SK-N-SH (cell line): ENCODE results near the gene WDFY1. TPM values are rescaled to one million over a fixed set of nuclear protein-coding genes. Genes with fewer than 3 reads are reported as not detected.

Experiments
- CTCF ChIA-PET: fragments of 300-600, 350-600 bp; formaldehyde crosslinking; extraction: SDS; loops from one replicate; lab custom pipeline; 2021; lab: Yijun Ruan, JAX
- POLR2A ChIA-PET: fragments of 350-600 bp; sonication (Branson Sonifier 250); formaldehyde crosslinking; extraction: SDS; loops from one replicate; lab custom pipeline; 2020; ENCODE audit warnings: antibody characterized with exemption, inconsistent platforms; lab: Yijun Ruan, JAX
- DNase-seq: peaks from one replicate; pipeline ENCODE4 v3.0.0; 2012
- H2AFZ ChIP-seq: fragments of 200-600 bp; sonication (generic); 2 replicates; pipeline ENCODE4 v1.8.1; 2016; ENCODE audit warnings: antibody characterized with exemption, mild to moderate bottlenecking, low read depth
- H3F3A ChIP-seq: fragments of 200-600 bp; sonication (generic); replicated peaks from 2 replicates; pipeline ENCODE3; 2016; ENCODE audit warnings: antibody characterized with exemption, mild to moderate bottlenecking; ENCODE audit not compliant: insufficient read depth
- H3K27ac ChIP-seq, 2 experiments: fragments of 200-500 bp in 1 of 2; fragments of 200-600 bp in 1 of 2; sonication (Bioruptor generic) in 1 of 2; sonication (generic), shearing (Covaris generic) in 1 of 2; 2 replicates each; pipeline versions ENCODE4 v1.5.1 to v1.6.1; 2014 to 2016; ENCODE audit warnings: low read depth in 2 of 2, inconsistent platforms in 1 of 2, low read length in 1 of 2, mild to moderate bottlenecking in 1 of 2, mixed read lengths in 1 of 2
- H3K27me3 ChIP-seq: fragments of 200-600 bp; sonication (generic), shearing (Covaris generic); 2 replicates; pipeline ENCODE4 v1.6.1; 2016; ENCODE audit warnings: mixed run types; ENCODE audit not compliant: insufficient read depth
- H3K36me3 ChIP-seq, 2 experiments: fragments of 200-500 bp in 1 of 2; fragments of 200-600 bp in 1 of 2; sonication (Bioruptor generic) in 1 of 2; sonication (generic) in 1 of 2; replicated peaks in 1 of 2; 2 replicates each; pipeline versions ENCODE3 to v1.5.1; 2014 to 2016; ENCODE audit warnings: low read length in 1 of 2, mild to moderate bottlenecking in 1 of 2; ENCODE audit not compliant: insufficient read depth in 2 of 2, control insufficient read depth in 1 of 2
- H3K4me1 ChIP-seq, 2 experiments: fragments of 200-500 bp in 1 of 2; fragments of 200-600 bp in 1 of 2; sonication (Bioruptor generic) in 1 of 2; sonication (generic), shearing (Covaris generic) in 1 of 2; 2 replicates each; pipeline versions ENCODE4 v1.5.1 to v1.6.1; 2014 to 2016; ENCODE audit warnings: low read depth in 1 of 2, low read length in 1 of 2, mixed run types in 1 of 2; ENCODE audit not compliant: insufficient read depth in 2 of 2, control insufficient read depth in 1 of 2
- H3K4me2 ChIP-seq: fragments of 200-600 bp; sonication (generic), shearing (Covaris generic); 2 replicates; pipeline ENCODE4 v1.6.1; 2017; ENCODE audit warnings: mixed run types
- H3K4me3 ChIP-seq, 2 experiments: fragments of 200-500 bp in 1 of 2; fragments of 200-600 bp in 1 of 2; sonication (Bioruptor generic) in 1 of 2; sonication (generic), shearing (Covaris generic) in 1 of 2; 2 replicates each; pipeline versions ENCODE4 v1.5.1 to v1.8.1; 2014 to 2016; ENCODE audit warnings: low read depth in 2 of 2, inconsistent platforms in 1 of 2, low read length in 1 of 2, mild to moderate bottlenecking in 1 of 2, mixed read lengths in 1 of 2, moderate library complexity in 1 of 2
- H3K79me2 ChIP-seq: fragments of 200-600 bp; sonication (generic); 2 replicates; pipeline ENCODE4 v1.8.1; 2017; ENCODE audit warnings: mild to moderate bottlenecking; ENCODE audit not compliant: insufficient read depth
- H3K9ac ChIP-seq: fragments of 200-600 bp; sonication (generic); 2 replicates; pipeline ENCODE4 v1.6.1; 2017; ENCODE audit warnings: mixed run types
- H3K9me2 ChIP-seq: fragments of 200-600 bp; sonication (generic); 2 replicates; pipeline ENCODE4 v1.6.1; 2017; ENCODE audit warnings: mixed run types
- H3K9me3 ChIP-seq: fragments of 200-600 bp; sonication (generic); 2 replicates; pipeline ENCODE4 v1.6.1; 2017; ENCODE audit warnings: mixed run types, mild to moderate bottlenecking, moderate library complexity
- H4K20me1 ChIP-seq: fragments of 200-600 bp; sonication (generic); 2 replicates; pipeline ENCODE4 v1.6.1; 2017; ENCODE audit warnings: mild to moderate bottlenecking, mixed run types; ENCODE audit not compliant: insufficient read depth
- CTCF ChIP-seq: fragments of 200-600 bp; sonication (generic); IDR thresholded peaks from 2 replicates; pipeline ENCODE4 v1.6.1; 2017; ENCODE audit warnings: antibody characterized with exemption, mild to moderate bottlenecking, moderate library complexity
- EZH2phosphoT487 ChIP-seq: fragments of 200-600 bp; sonication (generic); IDR thresholded peaks from 2 replicates; pipeline ENCODE4 v1.6.1; 2017; ENCODE audit warnings: low read depth, mixed run types, mild to moderate bottlenecking, antibody characterized with exemption, moderate library complexity, borderline replicate concordance
- FOXM1 ChIP-seq: IDR thresholded peaks from 2 replicates; pipeline ENCODE4 v1.4.0; 2012; ENCODE audit warnings: low read depth, mild to moderate bottlenecking
- GABPA ChIP-seq: IDR thresholded peaks from 2 replicates; pipeline ENCODE4 v1.4.0; 2012; ENCODE audit warnings: low read depth, mild to moderate bottlenecking
- GATA2 ChIP-seq: sonication (generic); formaldehyde crosslinking; IDR thresholded peaks from 2 replicates; pipeline ENCODE4 v1.5.0; 2020; ENCODE audit warnings: mild to moderate bottlenecking, missing genetic modification reagents
- IRF3 ChIP-seq: fragments of 150-350 bp; IDR thresholded peaks from 2 replicates; pipeline ENCODE4 v1.6.1; 2016; ENCODE audit warnings: mild to moderate bottlenecking, low read depth, low read length
- MAX ChIP-seq: IDR thresholded peaks from 2 replicates; pipeline ENCODE4 v1.4.0; 2012; ENCODE audit warnings: low read depth
- MXI1 ChIP-seq: IDR thresholded peaks from 2 replicates; pipeline ENCODE4 v1.6.1; 2012; ENCODE audit warnings: mild to moderate bottlenecking, low read depth, low read length, improper control_type of control experiment
- NRF1 ChIP-seq: IDR thresholded peaks from 2 replicates; pipeline ENCODE4 v1.6.1; 2012; ENCODE audit warnings: low read depth, mild to moderate bottlenecking, low read length
- POLR2AphosphoS5 ChIP-seq: IDR thresholded peaks from 2 replicates; pipeline ENCODE4 v1.6.1; 2012; ENCODE audit warnings: low read depth, low read length
- RAD21 ChIP-seq: IDR thresholded peaks from 2 replicates; pipeline ENCODE4 v1.6.1; 2012; ENCODE audit warnings: mild to moderate bottlenecking, low read length
- RCOR1 ChIP-seq: fragments of 150-350 bp; IDR thresholded peaks from 2 replicates; pipeline ENCODE4 v1.6.1; 2017; ENCODE audit warnings: antibody characterized with exemption, low read length
- RFX5 ChIP-seq: IDR thresholded peaks from 2 replicates; pipeline ENCODE4 v1.6.1; 2012; ENCODE audit warnings: mild to moderate bottlenecking, improper control_type of control experiment, low read length
- RXRA ChIP-seq: IDR thresholded peaks from 2 replicates; pipeline ENCODE4 v1.4.0; 2012; ENCODE audit warnings: low read depth, mild to moderate bottlenecking, borderline replicate concordance
- SIN3A ChIP-seq: IDR thresholded peaks from 2 replicates; pipeline ENCODE4 v1.6.1; 2012; ENCODE audit warnings: low read depth, mild to moderate bottlenecking, low read length, moderate library complexity, borderline replicate concordance
- TAF1 ChIP-seq: IDR thresholded peaks from 2 replicates; pipeline ENCODE4 v1.6.1; 2012; ENCODE audit warnings: low read depth, mild to moderate bottlenecking, low read length, moderate library complexity, borderline replicate concordance
- TEAD4 ChIP-seq: IDR thresholded peaks from 2 replicates; pipeline ENCODE4 v1.4.0; 2012; ENCODE audit warnings: mild to moderate bottlenecking, borderline replicate concordance; ENCODE audit not compliant: insufficient read depth
- USF1 ChIP-seq: IDR thresholded peaks from 2 replicates; pipeline ENCODE4 v1.4.0; 2012; ENCODE audit warnings: low read depth, borderline replicate concordance
- YY1 ChIP-seq: IDR thresholded peaks from 2 replicates; pipeline ENCODE4 v1.4.0; 2012; ENCODE audit warnings: low read depth, mild to moderate bottlenecking
- WGBS: methylation state at CpG from one replicate; pipeline ENCODE4 v1.1.6; 2017; ENCODE audit warnings: low lambda C conversion rate; 5-methylcytosine and 5-hydroxymethylcytosine counted together
- polyA plus RNA-seq, 3 experiments: library from polyadenylated mRNA; depleted of rRNA; stranded (reverse); fragments of >200 nt; gene quantifications; 2 replicates each; pipeline ENCODE4 v1.2.3, GENCODE V29; 2012
- TF ChIP-seq, protein P1 (sequence below): IDR thresholded peaks from 2 replicates; pipeline ENCODE4 v1.4.0; 2012; ENCODE audit warnings: low read depth, borderline replicate concordance

WDFY1 gene
- polyA plus RNA-seq, 1 of the 3 experiments (the other 2 are of a cell fraction): 21.7 TPM

GRCh38 chr2:223901854-223902253 lies 43.3 kb downstream of the WDFY1 start:
- no peak overlapping the region for H2AFZ ChIP-seq
- H3K9me2 ChIP-seq: no peaks in the 10 kb centered on the region
- peaks cover 35 to 63% of the 10 kb centered on the region in 2 experiments for H3K36me3 ChIP-seq
- WGBS: 90% methylated on average over 2 of the region's 2 CpGs
- no peak for DNase-seq
- no peaks in the 10 kb centered on the region for H4K20me1 ChIP-seq
- no peaks in the 10 kb centered on the region for H3K9me3 ChIP-seq
- no peak overlapping the region for H3K4me2 ChIP-seq
- no peaks in the 10 kb centered on the region for H3K4me1 ChIP-seq
- ChIA-PET CTCF (interaction anchor here (1.1 kb wide), 1 partner anchor 92 kb away, joined by 3 read pairs; no protein-coding TSS in a partner anchor), POLR2A (interaction anchor here (1.0 kb wide), 1 partner anchor 43 kb away, joined by 3 read pairs; the partner anchor contains the start of gene WDFY1)
- H3F3A ChIP-seq: no peaks in the 10 kb centered on the region
- H3K9ac ChIP-seq: no peak overlapping the region
- no peak for TF ChIP-seq MXI1
- TF ChIP-seq RAD21: no peak
- no peak for TF ChIP-seq YY1
- TF ChIP-seq MAX: no peak
- no peak for TF ChIP-seq TEAD4
- TF ChIP-seq, all 33 proteins: peak for 0
- Histone ChIP-seq H3K27me3 (no peaks in the 10 kb centered on the region), H3K4me3 (no peak overlapping the region), H3K27ac (no peak overlapping the region), H3K79me2 (peaks cover 22% of the 10 kb centered on the region)

GRCh38 chr2:223901311-223901710 lies 43.8 kb downstream of the WDFY1 start:
- Histone ChIP-seq H3K4me2 (no peak overlapping the region), H3K9me3 (no peaks in the 10 kb centered on the region), H3F3A (peaks cover under 1% of the 10 kb centered on the region), H3K79me2 (peaks cover 22% of the 10 kb centered on the region), H3K27ac (no peak overlapping the region), H3K27me3 (no peaks in the 10 kb centered on the region), H4K20me1 (no peaks in the 10 kb centered on the region), H3K4me1 (no peaks in the 10 kb centered on the region), H3K36me3 (peaks cover 37 to 63% of the 10 kb centered on the region in 2 experiments), H3K9me2 (no peaks in the 10 kb centered on the region), H3K4me3 (no peak overlapping the region), H2AFZ (no peak overlapping the region), H3K9ac (no peak overlapping the region)
- DNase-seq: no peak
- ChIA-PET POLR2A (interaction anchor here (1.0 kb wide), 1 partner anchor 44 kb away, joined by 3 read pairs; the partner anchor contains the start of gene WDFY1), CTCF (interaction anchor here (1.1 kb wide), 1 partner anchor 93 kb away, joined by 3 read pairs; no protein-coding TSS in a partner anchor)
- TF ChIP-seq RCOR1 (no peak), FOXM1 (no peak), GABPA (no peak), NRF1 (no peak), TEAD4 (no peak), GATA2 (no peak), RFX5 (no peak), SIN3A (no peak), CTCF (no peak), USF1 (no peak), RXRA (no peak), TAF1 (no peak), IRF3 (no peak), EZH2phosphoT487 (no peak), MAX (no peak), POLR2AphosphoS5 (no peak), RAD21 (no peak)
- TF ChIP-seq, protein P1, sequence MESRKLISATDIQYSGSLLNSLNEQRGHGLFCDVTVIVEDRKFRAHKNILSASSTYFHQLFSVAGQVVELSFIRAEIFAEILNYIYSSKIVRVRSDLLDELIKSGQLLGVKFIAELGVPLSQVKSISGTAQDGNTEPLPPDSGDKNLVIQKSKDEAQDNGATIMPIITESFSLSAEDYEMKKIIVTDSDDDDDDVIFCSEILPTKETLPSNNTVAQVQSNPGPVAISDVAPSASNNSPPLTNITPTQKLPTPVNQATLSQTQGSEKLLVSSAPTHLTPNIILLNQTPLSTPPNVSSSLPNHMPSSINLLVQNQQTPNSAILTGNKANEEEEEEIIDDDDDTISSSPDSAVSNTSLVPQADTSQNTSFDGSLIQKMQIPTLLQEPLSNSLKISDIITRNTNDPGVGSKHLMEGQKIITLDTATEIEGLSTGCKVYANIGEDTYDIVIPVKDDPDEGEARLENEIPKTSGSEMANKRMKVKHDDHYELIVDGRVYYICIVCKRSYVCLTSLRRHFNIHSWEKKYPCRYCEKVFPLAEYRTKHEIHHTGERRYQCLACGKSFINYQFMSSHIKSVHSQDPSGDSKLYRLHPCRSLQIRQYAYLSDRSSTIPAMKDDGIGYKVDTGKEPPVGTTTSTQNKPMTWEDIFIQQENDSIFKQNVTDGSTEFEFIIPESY: no peak
- WGBS: 70% methylated on average over 5 of the region's 5 CpGs
